ENCODE results near the gene NRP2. TPM values are rescaled to one million over a fixed set of nuclear protein-coding genes. Genes with fewer than 3 reads are reported as not detected.

The NRP2 gene
- total RNA-seq, 2 experiments from 2014 or later, result 0.26 to 5.7 TPM

DNA sequence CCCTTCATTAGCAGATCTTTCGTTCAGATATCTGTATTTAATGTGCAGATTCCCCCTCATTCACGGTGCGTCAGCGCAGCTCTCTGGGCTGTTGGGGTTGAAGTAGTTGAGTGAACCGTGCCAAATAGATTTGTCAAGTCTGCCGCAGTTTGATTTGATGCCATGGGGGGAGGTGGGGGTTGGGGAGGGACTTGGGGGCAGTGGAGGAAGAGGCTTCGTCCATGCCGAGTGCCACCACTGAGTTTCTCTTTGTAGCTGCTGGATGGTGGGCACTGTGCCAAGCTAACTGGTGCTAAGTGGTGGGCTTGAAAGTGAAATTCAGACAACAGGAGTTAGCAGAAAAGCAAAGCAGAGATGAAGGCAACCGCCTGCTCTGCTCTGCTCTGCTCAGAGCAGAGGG, 47.9 kb downstream of the NRP2 start:
- DNase-seq (no peak), ATAC-seq (no peak)
- Mint-ChIP-seq H3K36me3 (no peaks in the 10 kb centered on the region), H3K27ac (no peak overlapping the region), H3K9me3 (ENCODE audit: low read depth) (no peaks in the 10 kb centered on the region), H3K4me1 (no peaks in the 10 kb centered on the region), H3K27me3 (peaks cover 6% of the 10 kb centered on the region), H3K4me3 (no peak overlapping the region)
- CTCF ChIA-PET, result no interaction called here

- CTCF ChIA-PET, result no interaction called here
- no peaks in the 10 kb centered on the region for H3K36me3 Mint-ChIP-seq
- no peak overlapping the region for H3K27ac Mint-ChIP-seq
- no peak for DNase-seq
- ATAC-seq, result no peak
- H3K4me1 Mint-ChIP-seq, result no peaks in the 10 kb centered on the region
- no peak overlapping the region for H3K4me3 Mint-ChIP-seq
- no peaks in the 10 kb centered on the region for H3K9me3 Mint-ChIP-seq (ENCODE audit: low read depth)
- peaks cover 4% of the 10 kb centered on the region for H3K27me3 Mint-ChIP-seq
Measured at GRCh38 chr2:205730701-205731582, 48.6 kb downstream of the NRP2 start.

- Mint-ChIP-seq H3K4me3 (no peak overlapping the region), H3K27ac (no peak overlapping the region), H3K36me3 (no peaks in the 10 kb centered on the region), H3K27me3 (peaks cover 3% of the 10 kb centered on the region), H3K4me1 (no peaks in the 10 kb centered on the region), H3K9me3 (ENCODE audit: low read depth) (no peaks in the 10 kb centered on the region)
- ATAC-seq (no peak), DNase-seq (no peak)
- CTCF ChIA-PET, result no interaction called here
Measured at GRCh38 chr2:205731583-205731981, 49.3 kb downstream of the NRP2 start.

GRCh38 chr2:205732314-205732713, 50.0 kb downstream of the NRP2 start:
- ATAC-seq (no peak), DNase-seq (no peak)
- Mint-ChIP-seq H3K4me3 (no peak overlapping the region), H3K27me3 (peaks cover 3% of the 10 kb centered on the region), H3K36me3 (no peaks in the 10 kb centered on the region), H3K4me1 (no peaks in the 10 kb centered on the region), H3K27ac (no peak overlapping the region), H3K9me3 (ENCODE audit: low read depth) (no peaks in the 10 kb centered on the region)
- CTCF ChIA-PET, result no interaction called here

DNA sequence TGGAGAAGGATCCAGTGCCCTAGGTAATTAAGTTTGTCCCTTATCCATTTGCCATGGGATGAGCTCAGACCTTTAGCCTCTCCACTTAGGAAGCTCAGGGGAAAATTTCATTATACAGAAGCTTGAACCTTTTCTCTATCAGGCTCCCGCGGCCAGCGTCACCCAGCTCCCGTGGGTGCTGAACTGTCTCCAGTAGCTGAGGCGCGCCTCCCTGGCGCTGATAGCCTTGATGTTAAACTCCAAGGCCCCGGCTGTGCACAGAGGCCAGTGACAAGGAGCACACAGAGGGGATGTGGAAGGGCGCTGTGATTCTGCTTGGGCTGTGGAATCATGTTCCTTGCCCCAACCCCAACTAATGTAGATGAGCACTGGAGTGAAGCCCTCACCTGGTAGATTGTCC, 50.8 kb downstream of the NRP2 start:
- peaks cover 3% of the 10 kb centered on the region for H3K27me3 Mint-ChIP-seq
- H3K36me3 Mint-ChIP-seq, result no peaks in the 10 kb centered on the region
- H3K9me3 Mint-ChIP-seq (ENCODE audit: low read depth), result no peaks in the 10 kb centered on the region
- no peak for DNase-seq
- H3K4me1 Mint-ChIP-seq, result no peaks in the 10 kb centered on the region
- CTCF ChIA-PET, result no interaction called here
- H3K4me3 Mint-ChIP-seq, result no peak overlapping the region
- no peak overlapping the region for H3K27ac Mint-ChIP-seq
- ATAC-seq, result no peak

GRCh38 chr2:205733648-205734047, 51.3 kb downstream of the NRP2 start:
- ATAC-seq, result no peak
- Mint-ChIP-seq H3K4me1 (no peaks in the 10 kb centered on the region), H3K27ac (no peak overlapping the region), H3K36me3 (no peaks in the 10 kb centered on the region), H3K9me3 (ENCODE audit: low read depth) (no peaks in the 10 kb centered on the region), H3K4me3 (no peak overlapping the region), H3K27me3 (no peaks in the 10 kb centered on the region)
- CTCF ChIA-PET, result no interaction called here
- DNase-seq, result no peak

DNA sequence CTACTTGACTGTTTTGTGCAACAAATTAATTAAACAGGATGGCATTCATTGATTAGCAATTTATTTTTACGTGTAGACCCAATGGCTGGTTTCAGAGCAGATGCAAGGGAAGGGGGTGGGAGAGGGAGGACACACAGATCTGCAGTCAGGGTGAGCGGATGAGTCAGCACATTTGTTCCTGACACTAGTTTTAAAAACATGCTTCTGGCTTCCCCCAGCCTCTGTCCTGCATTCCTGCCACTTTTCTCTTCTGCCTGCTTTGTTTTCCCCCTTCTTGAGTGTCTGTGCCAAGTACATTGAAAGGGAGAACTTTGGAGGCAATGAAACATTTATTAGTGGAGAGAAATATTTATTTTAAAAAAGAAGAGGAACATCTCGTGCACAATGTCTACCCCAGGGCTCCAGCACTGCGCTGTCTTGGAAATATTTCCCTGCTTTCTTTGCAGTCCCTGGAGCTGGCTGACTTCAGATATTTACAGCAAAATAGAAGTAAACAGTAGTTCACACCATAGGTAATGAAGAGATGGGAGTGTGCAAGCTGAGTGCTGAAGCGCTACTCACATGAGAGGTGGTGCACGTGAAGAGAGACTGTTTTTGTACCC, 52.2 kb downstream of the NRP2 start:
- Mint-ChIP-seq H3K4me3 (no peak overlapping the region), H3K4me1 (no peaks in the 10 kb centered on the region), H3K36me3 (no peaks in the 10 kb centered on the region), H3K9me3 (ENCODE audit: low read depth) (no peaks in the 10 kb centered on the region), H3K27ac (no peak overlapping the region), H3K27me3 (no peaks in the 10 kb centered on the region)
- CTCF ChIA-PET, result no interaction called here
- ATAC-seq (no peak), DNase-seq (no peak)

DNA sequence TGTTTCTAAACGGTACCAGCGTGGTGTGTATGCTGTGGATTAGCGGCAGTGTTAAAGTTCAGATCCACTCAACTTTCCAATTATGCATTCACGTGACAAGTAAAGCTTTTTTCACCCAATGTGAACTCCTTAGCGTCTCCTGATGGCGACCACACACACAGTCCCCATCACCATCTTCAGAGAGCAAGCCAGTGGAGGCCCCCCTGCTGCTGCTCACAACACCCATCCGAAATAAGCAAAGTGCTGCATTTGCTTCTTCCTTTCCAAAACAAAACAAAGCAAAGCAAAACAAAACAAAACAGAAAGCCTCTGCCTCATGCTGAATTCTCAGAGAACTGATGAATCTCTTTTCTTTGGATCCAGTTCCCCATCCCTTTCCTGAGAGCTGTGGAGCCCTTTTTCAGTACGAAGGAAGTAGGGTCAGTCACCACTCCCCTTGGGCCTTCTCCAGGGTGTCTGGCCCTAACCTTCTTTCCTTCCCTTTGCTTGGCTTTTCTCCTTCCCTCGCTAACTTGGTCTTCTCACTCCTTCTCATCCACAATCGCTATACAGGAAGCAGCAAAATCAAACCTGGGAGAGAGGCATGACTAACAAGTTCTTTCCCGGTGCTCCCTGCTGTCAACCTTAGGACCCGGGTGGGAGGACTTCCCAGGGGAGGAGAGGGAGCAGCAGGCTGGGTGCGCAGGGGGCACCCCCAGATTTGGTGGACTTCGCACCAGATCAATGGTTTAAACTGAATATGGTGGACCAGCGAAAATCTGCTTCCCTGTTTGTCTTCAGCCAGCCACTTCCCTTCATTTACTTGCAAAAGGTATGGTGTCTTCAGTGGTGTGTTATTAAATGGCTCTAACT, 56.0 kb downstream of the NRP2 start:
- H3K4me3 Mint-ChIP-seq, result no peak overlapping the region
- H3K4me1 Mint-ChIP-seq, result no peaks in the 10 kb centered on the region
- ATAC-seq (no peak), DNase-seq (no peak)
- H3K36me3 Mint-ChIP-seq, result no peaks in the 10 kb centered on the region
- peaks cover 8% of the 10 kb centered on the region for H3K27me3 Mint-ChIP-seq
- H3K9me3 Mint-ChIP-seq (ENCODE audit: low read depth), result no peaks in the 10 kb centered on the region
- CTCF ChIA-PET, result no interaction called here
- H3K27ac Mint-ChIP-seq, result no peak overlapping the region

- CTCF ChIA-PET, result no interaction called here
- Mint-ChIP-seq H3K4me3 (no peak overlapping the region), H3K4me1 (no peaks in the 10 kb centered on the region), H3K9me3 (ENCODE audit: low read depth) (no peaks in the 10 kb centered on the region), H3K27ac (no peak overlapping the region), H3K36me3 (no peaks in the 10 kb centered on the region), H3K27me3 (peaks cover 8% of the 10 kb centered on the region)
- ATAC-seq (no peak), DNase-seq (no peak)
Measured at GRCh38 chr2:205739620-205740019, 57.3 kb downstream of the NRP2 start.

- Mint-ChIP-seq H3K27ac (no peak overlapping the region), H3K27me3 (peaks cover 8% of the 10 kb centered on the region), H3K4me3 (no peak overlapping the region), H3K9me3 (ENCODE audit: low read depth) (no peaks in the 10 kb centered on the region), H3K36me3 (no peaks in the 10 kb centered on the region), H3K4me1 (no peaks in the 10 kb centered on the region)
- ATAC-seq (no peak), DNase-seq (no peak)
- CTCF ChIA-PET, result no interaction called here
Measured at GRCh38 chr2:205740381-205740780, 58.1 kb downstream of the NRP2 start.

DNA sequence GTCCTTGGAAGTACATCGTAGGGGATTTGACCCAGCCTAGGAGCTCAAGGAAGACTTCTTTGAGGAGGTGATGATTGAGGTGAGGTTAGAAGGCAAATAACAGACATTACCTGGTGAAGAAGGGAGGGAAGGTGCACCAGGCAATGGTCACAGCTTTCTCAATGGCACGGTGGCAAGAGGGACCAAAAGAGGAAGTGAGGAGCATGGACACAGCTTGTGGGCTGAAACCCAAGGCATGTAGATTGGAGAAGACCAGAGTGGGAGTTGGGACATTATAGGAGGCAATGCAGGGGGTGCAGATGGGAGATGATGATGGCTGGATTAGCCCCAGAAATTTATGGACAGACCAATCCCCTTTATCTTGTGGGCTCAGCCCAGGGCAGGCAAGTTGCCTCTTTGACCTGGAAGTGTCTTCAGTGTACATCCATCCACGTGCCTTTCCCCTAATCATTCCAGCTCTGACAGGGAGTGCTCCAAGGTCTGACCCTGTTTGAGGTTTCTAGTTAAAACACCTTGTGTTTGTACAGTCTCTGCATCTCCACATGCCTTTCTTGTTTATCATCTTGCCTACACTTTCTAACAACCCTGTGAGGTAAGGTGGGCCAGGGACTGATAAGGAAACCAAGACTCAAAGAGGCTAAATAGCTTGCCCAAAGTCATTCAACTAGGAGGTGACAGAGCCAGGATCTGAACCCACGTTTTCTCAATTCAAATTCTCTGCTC, 59.1 kb downstream of the NRP2 start:
- no peak for ATAC-seq

DNA sequence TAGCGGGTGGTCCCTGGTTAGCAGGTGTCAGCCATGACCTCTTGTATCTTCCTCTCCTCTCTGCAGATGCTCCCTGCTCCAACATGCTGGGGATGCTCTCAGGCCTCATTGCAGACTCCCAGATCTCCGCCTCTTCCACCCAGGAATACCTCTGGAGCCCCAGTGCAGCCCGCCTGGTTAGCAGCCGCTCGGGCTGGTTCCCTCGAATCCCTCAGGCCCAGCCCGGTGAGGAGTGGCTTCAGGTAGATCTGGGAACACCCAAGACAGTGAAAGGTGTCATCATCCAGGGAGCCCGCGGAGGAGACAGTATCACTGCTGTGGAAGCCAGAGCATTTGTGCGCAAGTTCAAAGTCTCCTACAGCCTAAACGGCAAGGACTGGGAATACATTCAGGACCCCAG, 60.8 kb downstream of the NRP2 start:
- CTCF ChIA-PET, result no interaction called here
- H3K4me3 Mint-ChIP-seq, result no peak overlapping the region
- DNase-seq, result no peak
- no peak overlapping the region for H3K27ac Mint-ChIP-seq
- peaks cover 8% of the 10 kb centered on the region for H3K27me3 Mint-ChIP-seq
- no peaks in the 10 kb centered on the region for H3K9me3 Mint-ChIP-seq (ENCODE audit: low read depth)
- no peaks in the 10 kb centered on the region for H3K36me3 Mint-ChIP-seq
- H3K4me1 Mint-ChIP-seq, result no peaks in the 10 kb centered on the region
- ATAC-seq, result no peak

More for the DNA sequence above, 59.1 kb downstream of the NRP2 start:
- Mint-ChIP-seq H3K27me3 (peaks cover 8% of the 10 kb centered on the region), H3K9me3 (ENCODE audit: low read depth) (no peaks in the 10 kb centered on the region), H3K36me3 (no peaks in the 10 kb centered on the region), H3K27ac (no peak overlapping the region), H3K4me3 (no peak overlapping the region), H3K4me1 (no peaks in the 10 kb centered on the region)
- CTCF ChIA-PET, result no interaction called here
- no peak for DNase-seq

DNA sequence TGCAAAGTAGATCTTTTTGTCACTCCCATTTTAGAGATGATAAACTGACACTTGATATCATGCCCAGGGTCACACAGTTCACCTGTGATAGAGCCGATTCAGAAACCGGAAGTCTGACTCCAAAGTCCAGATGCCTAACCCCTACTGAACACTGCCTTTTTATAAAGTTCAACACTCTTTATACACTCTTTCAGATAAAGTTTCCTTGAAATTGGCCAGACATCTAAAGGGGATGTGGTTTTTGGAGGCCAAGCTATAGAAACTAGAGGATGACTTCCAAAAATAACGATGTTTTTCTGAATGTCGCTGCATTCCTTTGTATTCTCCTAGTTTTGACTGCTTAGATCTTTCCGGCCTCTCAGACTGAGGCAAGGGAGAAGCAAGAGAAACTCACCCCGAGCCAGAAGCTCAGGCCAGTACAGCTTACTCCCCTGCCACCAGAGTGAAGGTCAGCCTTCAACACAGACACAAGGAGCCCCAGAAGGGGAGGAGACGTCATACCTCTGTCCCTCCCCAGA, 61.8 kb downstream of the NRP2 start:
- no peak for DNase-seq
- no peak overlapping the region for H3K27ac Mint-ChIP-seq
- H3K4me1 Mint-ChIP-seq, result no peaks in the 10 kb centered on the region
- no peak overlapping the region for H3K4me3 Mint-ChIP-seq
- no peak for ATAC-seq
- no peaks in the 10 kb centered on the region for H3K9me3 Mint-ChIP-seq (ENCODE audit: low read depth)
- H3K36me3 Mint-ChIP-seq, result no peaks in the 10 kb centered on the region
- H3K27me3 Mint-ChIP-seq, result peaks cover 8% of the 10 kb centered on the region
- CTCF ChIA-PET, result no interaction called here
